Testis (tissue), 2 donors: ENCODE results near the gene GALC.

Source experiments
- CTCF ChIP-seq, 3 experiments: fragments of 450-650 bp in 2 of 3; fragments of 200-600 bp in 1 of 3; sonication (generic) in 1 of 3; IDR thresholded peaks; one replicate each; pipeline ENCODE4 v1.5.1; 2016 to 2019; ENCODE audit warnings: antibody characterized with exemption in 3 of 3, mild to moderate bottlenecking in 2 of 3, moderate library complexity in 1 of 3
- POLR2A ChIP-seq: fragments of 450-650 bp; IDR thresholded peaks from one replicate; pipeline ENCODE4 v1.6.1; 2017; ENCODE audit warnings: antibody characterized with exemption, mild to moderate bottlenecking, moderate library complexity

- TF ChIP-seq CTCF (IDR thresholded peaks at IDR 0.05) (no peak), POLR2A (no peak)
These were observed 12.1 kb upstream of the GALC start, which contains the start of gene GPR65 for GRCh38 chr14:88005050-88005481.
